ENCODE results near the gene CPZ.

- TF ChIP-seq CTCF (conservative IDR thresholded peaks at IDR 0.05) (no peak), EZH2 (IDR thresholded peaks at IDR 0.05; ENCODE audit: low read depth) (no peak)
Measured at GRCh38 chr4:8581094-8581861, 11.3 kb upstream of the CPZ start.
